ENCODE measurements around the gene TRIM7. TPM values are rescaled to one million over a fixed set of nuclear protein-coding genes. Genes with fewer than 3 reads are reported as not detected.
A peak's percentile ranks its signal among the peaks of the same experiment; 100 is the strongest.

Gene TRIM7
- total and polyA plus RNA-seq, 9 of the 15 experiments (the other 6 are each of a cell fraction or from before 2014, with no cell fraction given) = 2.6 to 14.9 (median 8.9) TPM

- peak; percentile 56; the same call in 1 of the 2 replicates for TF ChIP-seq FOXP1 (CRISPR knock-in tag; IDR thresholded peaks at IDR 0.05)
- 0 out of 4 replicates have a peak, but pooled peaks of 1 of the 2 experiments have one; percentile 50 for TF ChIP-seq NONO (IDR thresholded peaks at IDR 0.05; ENCODE audit: low read depth in 2 of 2, low read length in 1 of 2)
- TF ChIP-seq CHD2 (IDR thresholded peaks at IDR 0.05; ENCODE audit: low read depth, low read length) = no peak
- 0 out of 2 replicates have a peak, but pooled peaks have one; percentile 0 for TF ChIP-seq ZNF589 (CRISPR knock-in tag; IDR thresholded peaks at IDR 0.05; ENCODE audit: low read depth)
- peak; percentile 38 for TF ChIP-seq CTBP1 (IDR thresholded peaks at IDR 0.05; ENCODE audit: borderline replicate concordance)
- no peak for TF ChIP-seq ZBTB12 (CRISPR knock-in tag; IDR thresholded peaks at IDR 0.05)
- peak; percentile 41; the same call in 1 of the 2 replicates for TF ChIP-seq NFRKB (IDR thresholded peaks at IDR 0.05; ENCODE audit: low read depth)
- peak; percentile 12 for TF ChIP-seq CHD1 (IDR thresholded peaks at IDR 0.05; ENCODE audit: low read length)
- peak in 1 of 2 experiments; percentile 55; a peak in 1 of 4 replicates for TF ChIP-seq TEAD1 (CRISPR knock-in tag; IDR thresholded peaks at IDR 0.05)
- peak; percentile 31; the same call in 1 of the 2 replicates for TF ChIP-seq DPF2 (IDR thresholded peaks at IDR 0.05)
- TF ChIP-seq ZNF143 (CRISPR knock-in tag; IDR thresholded peaks at IDR 0.05) = no peak
- peak in 1 of 2 experiments; percentile 80; a peak in 1 of 4 replicates for TF ChIP-seq FOXA3 (CRISPR knock-in tag; conservative IDR thresholded peaks at IDR 0.05 in 1 of 2, IDR thresholded peaks at IDR 0.05 in 1 of 2)
- no peak for TF ChIP-seq ZMIZ1 (IDR thresholded peaks at IDR 0.05; ENCODE audit: low read depth in 2 of 2, low read length in 2 of 2)
- 0 out of 2 replicates have a peak, but pooled peaks have one; percentile 7 for TF ChIP-seq ZNF740 (CRISPR knock-in tag; IDR thresholded peaks at IDR 0.05)
- TF ChIP-seq ZNF740 (tag; IDR thresholded peaks at IDR 0.05) = no peak
- no peak for TF ChIP-seq PTRF (tag; IDR thresholded peaks at IDR 0.05)
- peak in 1 of 2 experiments; percentile 12; a peak in 1 of 4 replicates for TF ChIP-seq KDM1A (IDR thresholded peaks at IDR 0.05)
- TF ChIP-seq ZKSCAN1 (IDR thresholded peaks at IDR 0.05; ENCODE audit: low read depth, low read length) = no peak
- TF ChIP-seq E2F4 (CRISPR knock-in tag; IDR thresholded peaks at IDR 0.05; ENCODE audit: low read depth) = 0 out of 2 replicates have a peak, but pooled peaks have one; percentile 24
Observed at GRCh38 chr5:181245427-181246275, 40.7 kb upstream of the TRIM7 start (continued).
